AG04450 (cell line): ENCODE data around the gene SH3BP5. TPM values are rescaled to one million over a fixed set of nuclear protein-coding genes. Genes with fewer than 3 reads are reported as not detected.

ENCODE experiments used
- CTCF ChIA-PET: fragments of 300-600, 350-600 bp; formaldehyde crosslinking; extraction: SDS; loops from one replicate; lab custom pipeline; 2022; ENCODE audit warnings: antibody characterized with exemption, inconsistent platforms; lab: Charles Lee
- POLR2A ChIA-PET: fragments of 350-600 bp; formaldehyde crosslinking; extraction: SDS; loops from one replicate; lab custom pipeline; 2021; ENCODE audit warnings: antibody characterized with exemption, inconsistent platforms; lab: Yijun Ruan, JAX
- DNase-seq: peaks from one replicate; pipeline ENCODE4 v3.0.0-alpha.2; 2011; ENCODE audit warnings: low read depth, low spot score
- H3K27ac ChIP-seq: one replicate; pipeline ENCODE4 v1.5.1; 2012; ENCODE audit warnings: low read depth, low read length, control low read depth
- H3K27me3 ChIP-seq: one replicate; pipeline ENCODE4 v1.6.0; 2012; ENCODE audit warnings: low read length; ENCODE audit not compliant: control insufficient read depth, insufficient read depth
- H3K4me3 ChIP-seq: 2 replicates; pipeline ENCODE4 v1.5.1; 2011; ENCODE audit warnings: mild to moderate bottlenecking, low read depth, low read length, control low read depth
- H3K9me3 ChIP-seq: 2 replicates; pipeline ENCODE4 v1.5.1; 2012; ENCODE audit warnings: low read length; ENCODE audit not compliant: control insufficient read depth, insufficient read depth
- CTCF ChIP-seq: IDR thresholded peaks from 2 replicates; pipeline ENCODE4 v1.5.1; 2011; ENCODE audit warnings: low read depth, low read length, control low read depth, inconsistent platforms
- polyA plus RNA-seq: library from polyadenylated mRNA; depleted of rRNA; stranded (reverse); fragments of >200 nt; gene quantifications from 2 replicates; pipeline ENCODE4 v1.2.3, GENCODE V29; 2011

SH3BP5 gene
- polyA plus RNA-seq, 1 experiment = 16.6 TPM

GRCh38 chr3:15214758-15215157, 117.6 kb downstream of the SH3BP5 start:
- no peak for DNase-seq
- CTCF ChIA-PET = interaction anchor here (0.6 to 1.9 kb wide), 4 partner anchors 9 to 30 kb away, joined by 3 to 11 read pairs (median 4); partner anchors contain the start of gene CAPN7
- TF ChIP-seq CTCF = no peak

GRCh38 chr3:15211937-15212336, 120.4 kb downstream of the SH3BP5 start:
- H3K4me3 ChIP-seq = no peak overlapping the region
- no peak overlapping the region for H3K27ac ChIP-seq
- TF ChIP-seq CTCF = no peak
- POLR2A ChIA-PET = no interaction called here
- no peaks in the 10 kb centered on the region for H3K9me3 ChIP-seq
- CTCF ChIA-PET = interaction anchor here (1.2 kb wide), 1 partner anchor 9 kb away, joined by 3 read pairs; no protein-coding TSS in a partner anchor
- DNase-seq = no peak
- H3K27me3 ChIP-seq = no peaks in the 10 kb centered on the region

More at GRCh38 chr3:15214758-15215157, 117.6 kb downstream of the SH3BP5 start:
- Histone ChIP-seq H3K9me3 (no peaks in the 10 kb centered on the region), H3K4me3 (no peak overlapping the region), H3K27me3 (no peaks in the 10 kb centered on the region), H3K27ac (no peak overlapping the region)
- POLR2A ChIA-PET = no interaction called here

- DNase-seq = no peak
- CTCF ChIA-PET = interaction anchor here (0.6 to 10.2 kb wide), 11 partner anchors 61 to 1660 kb away, joined by 3 to 98 read pairs (median 6); no protein-coding TSS in a partner anchor
- TF ChIP-seq CTCF = no peak
- Histone ChIP-seq H3K9me3 (no peaks in the 10 kb centered on the region), H3K27me3 (no peaks in the 10 kb centered on the region), H3K27ac (no peak overlapping the region), H3K4me3 (peak overlapping the region; percentile 92)
- POLR2A ChIA-PET = interaction anchor here (0.8 kb wide), 1 partner anchor 143 kb away, joined by 10 read pairs; the partner anchor contains the start of gene MRPS25
Measured at GRCh38 chr3:15207836-15208504, 124.4 kb downstream of the SH3BP5 start.

- POLR2A ChIA-PET = no interaction called here
- Histone ChIP-seq H3K4me3 (peak overlapping the region; percentile 92), H3K27me3 (no peaks in the 10 kb centered on the region), H3K27ac (peak overlapping the region; percentile 65), H3K9me3 (no peaks in the 10 kb centered on the region)
- TF ChIP-seq CTCF = no peak
- no peak for DNase-seq
- CTCF ChIA-PET = interaction anchor here (0.6 to 10.2 kb wide), 10 partner anchors 8 to 595 kb away, joined by 3 to 135 read pairs (median 6); no protein-coding TSS in a partner anchor
Measured at GRCh38 chr3:15206662-15207576, 125.5 kb downstream of the SH3BP5 start.
